Neural crest cell (in vitro differentiated cells): ENCODE measurements around the gene MMEL1. TPM values are rescaled to one million over a fixed set of nuclear protein-coding genes. Genes with fewer than 3 reads are reported as not detected.

ENCODE experiments used
- DNase-seq: peaks from one replicate; pipeline ENCODE4 v3.0.0; 2021; ENCODE audit warnings: low read depth, mixed read lengths, low spot score
- H3K27ac Mint-ChIP-seq: one replicate; pipeline ENCODE4 v1.8.0; 2021; ENCODE audit warnings: mild to moderate bottlenecking, mixed read lengths; ENCODE audit not compliant: unreplicated experiment
- H3K27me3 Mint-ChIP-seq: 2 replicates; pipeline ENCODE4 v1.8.0; 2021; ENCODE audit warnings: low read depth, mild to moderate bottlenecking, mixed read lengths
- H3K36me3 Mint-ChIP-seq: 2 replicates; pipeline ENCODE4 v1.8.0; 2021; ENCODE audit warnings: low read depth, mild to moderate bottlenecking, mixed read lengths
- H3K4me1 Mint-ChIP-seq: 2 replicates; pipeline ENCODE4 v1.8.0; 2021; ENCODE audit warnings: mixed read lengths
- H3K4me3 Mint-ChIP-seq: one replicate; pipeline ENCODE4 v1.8.0; 2021; ENCODE audit warnings: mild to moderate bottlenecking, mixed read lengths
- H3K9me3 Mint-ChIP-seq: 2 replicates; pipeline ENCODE4 v1.8.0; 2021; ENCODE audit warnings: mixed read lengths
- CTCF ChIP-seq: fragments of 200-600 bp; sonication (generic); conservative IDR thresholded peaks from 2 replicates; pipeline ENCODE4 v1.5.0; 2021; ENCODE audit warnings: antibody characterized with exemption, mild to moderate bottlenecking
- total RNA-seq: library from RNA; stranded (reverse); gene quantifications from 2 replicates; pipeline ENCODE4 v1.2.1, GENCODE V29; 2021

The MMEL1 gene
- total RNA-seq, 1 donor from 2014 or later, result 0.51 TPM

- Mint-ChIP-seq H3K27me3 (peaks cover 13% of the 10 kb centered on the region), H3K9me3 (peaks cover 10% of the 10 kb centered on the region), H3K4me1 (peaks cover 4% of the 10 kb centered on the region), H3K27ac (no peak overlapping the region), H3K36me3 (peaks cover 4% of the 10 kb centered on the region), H3K4me3 (no peak overlapping the region)
- no peak for TF ChIP-seq CTCF
- DNase-seq, result no peak
These were observed 7.8 kb upstream of the MMEL1 start for GRCh38 chr1:2640626-2641025.

- peaks cover 10% of the 10 kb centered on the region for H3K9me3 Mint-ChIP-seq
- H3K4me3 Mint-ChIP-seq, result peak overlapping the region; percentile 49
- H3K4me1 Mint-ChIP-seq, result peaks cover 4% of the 10 kb centered on the region
- peaks cover 4% of the 10 kb centered on the region for H3K36me3 Mint-ChIP-seq
- no peak for DNase-seq
- H3K27me3 Mint-ChIP-seq, result peaks cover 13% of the 10 kb centered on the region
- TF ChIP-seq CTCF, result no peak
- H3K27ac Mint-ChIP-seq, result no peak overlapping the region
These were observed 7.0 kb upstream of the MMEL1 start for GRCh38 chr1:2639607-2640521.

- Mint-ChIP-seq H3K36me3 (peaks cover 4% of the 10 kb centered on the region), H3K4me1 (peaks cover 4% of the 10 kb centered on the region), H3K27me3 (peaks cover 13% of the 10 kb centered on the region), H3K9me3 (peaks cover 10% of the 10 kb centered on the region), H3K4me3 (peak overlapping the region; percentile 44), H3K27ac (no peak overlapping the region)
- no peak for TF ChIP-seq CTCF
- no peak for DNase-seq
These were observed 6.4 kb upstream of the MMEL1 start for GRCh38 chr1:2639203-2639602.

DNA sequence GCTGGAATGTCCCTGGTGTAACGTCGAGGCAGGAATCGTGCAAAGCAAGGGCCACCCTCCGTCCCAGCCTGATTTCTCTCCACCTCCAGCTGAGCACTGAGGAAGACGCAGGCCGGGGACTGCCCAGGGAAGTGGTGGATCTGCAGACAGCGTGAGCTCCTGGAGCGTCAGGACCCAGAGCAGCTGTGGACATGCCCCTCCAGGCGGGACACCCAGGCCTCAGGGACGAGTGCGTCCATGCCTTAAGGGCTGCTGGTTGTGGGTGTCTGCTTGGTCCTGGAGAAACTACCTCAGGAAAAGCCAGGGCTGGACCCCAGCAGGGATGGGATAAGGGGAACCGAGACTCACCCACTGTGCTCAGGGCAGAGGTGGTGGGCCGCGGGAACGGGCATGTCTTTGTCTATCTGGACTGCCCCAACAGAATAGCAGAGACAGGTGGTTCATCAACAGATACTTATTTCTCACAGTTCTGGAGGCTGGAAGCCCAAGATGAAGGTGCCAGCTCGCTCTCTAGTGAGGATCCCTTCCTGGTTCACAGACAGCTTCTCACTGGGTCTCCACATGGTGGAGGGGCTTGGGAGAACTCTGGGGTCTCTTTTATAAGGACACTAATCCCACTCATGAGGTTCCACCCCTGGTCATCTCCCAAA, 5.8 kb upstream of the MMEL1 start:
- no peak for DNase-seq
- no peak overlapping the region for H3K27ac Mint-ChIP-seq
- H3K27me3 Mint-ChIP-seq, result peaks cover 13% of the 10 kb centered on the region

More for the DNA sequence above, 5.8 kb upstream of the MMEL1 start:
- Mint-ChIP-seq H3K36me3 (peaks cover 4% of the 10 kb centered on the region), H3K4me3 (peak overlapping the region; percentile 68), H3K4me1 (peaks cover 4% of the 10 kb centered on the region), H3K9me3 (peaks cover 10% of the 10 kb centered on the region)
- no peak for TF ChIP-seq CTCF
